ENCODE data around the gene HLA-DPB1.

- no peak for TF ChIP-seq USF1 (IDR thresholded peaks at IDR 0.05)
- TF ChIP-seq EP300 (IDR thresholded peaks at IDR 0.05; ENCODE audit: borderline replicate concordance): no peak
Measured at GRCh38 chr6:33091957-33092356, 16.2 kb downstream of the HLA-DPB1 start.
